ENCODE measurements around the gene RNF34. TPM values are rescaled to one million over a fixed set of nuclear protein-coding genes. Genes with fewer than 3 reads are reported as not detected.

Gene RNF34
- total RNA-seq, 2 experiments from 2014 or later, result 60.6 to 63.1 TPM

GRCh38 chr12:121400332-121401139 lies 618 bp downstream of the RNF34 start:
- peaks cover 26% of the 10 kb centered on the region for H3K36me3 Mint-ChIP-seq (ENCODE audit: low read depth)

DNA sequence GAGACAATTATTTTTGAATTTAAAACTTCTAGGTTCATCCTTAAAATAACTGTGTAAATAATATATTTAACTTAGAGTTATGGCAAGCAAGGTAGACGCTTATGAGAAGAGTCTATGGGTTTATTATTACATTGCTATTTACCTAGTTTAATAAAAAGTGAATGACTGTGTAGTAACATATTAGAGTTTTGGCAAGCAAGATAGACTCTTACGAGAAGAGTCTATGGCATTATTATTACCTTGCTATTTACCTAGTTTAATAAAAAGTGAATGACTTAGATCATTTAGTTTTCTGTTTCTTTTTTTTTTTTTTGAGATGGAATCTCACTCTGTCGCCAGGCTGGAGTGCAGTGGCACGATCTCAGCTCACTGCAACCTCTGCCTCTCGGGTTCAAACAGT lies 3.8 kb downstream of the RNF34 start:
- DNase-seq (no peak), ATAC-seq (ENCODE audit: poor library complexity) (no peak)
- H3K4me3 ChIP-seq (ENCODE audit: low read length), result no peak overlapping the region
- Mint-ChIP-seq H3K27me3 (no peaks in the 10 kb centered on the region), H3K4me1 (ENCODE audit: low read depth) (peaks cover 59% of the 10 kb centered on the region), H3K36me3 (ENCODE audit: low read depth) (peaks cover 50% of the 10 kb centered on the region), H3K4me3 (no peak overlapping the region), H3K27ac (no peak overlapping the region), H3K9me3 (no peaks in the 10 kb centered on the region)
- intact Hi-C loops (cut with DNase I, micrococcal nuclease), result no loop called here
- ChIA-PET CTCF (interaction anchor here (0.7 to 1.4 kb wide), 2 partner anchors 12 to 15 kb away, joined by 3 read pairs; no protein-coding TSS in a partner anchor), POLR2A (interaction anchor here (0.6 kb wide), 1 partner anchor 136 kb away, joined by 3 read pairs; no protein-coding TSS in a partner anchor)
- no peaks in the 10 kb centered on the region for H3K9me3 ChIP-seq (ENCODE audit: control insufficient read depth in 1 of 2, insufficient read depth in 1 of 2, low read length in 2 of 2)
- no peak overlapping the region for H3K27ac ChIP-seq (ENCODE audit: low read depth in 1 of 2, low read length in 2 of 2)
- no peaks in the 10 kb centered on the region for H3K27me3 ChIP-seq (ENCODE audit: control insufficient read depth in 1 of 2, insufficient read depth in 2 of 2, low read length in 2 of 2)
- peaks cover 22% of the 10 kb centered on the region for H3K4me1 ChIP-seq (ENCODE audit: insufficient read depth, low read length)
- TF ChIP-seq, protein P1, sequence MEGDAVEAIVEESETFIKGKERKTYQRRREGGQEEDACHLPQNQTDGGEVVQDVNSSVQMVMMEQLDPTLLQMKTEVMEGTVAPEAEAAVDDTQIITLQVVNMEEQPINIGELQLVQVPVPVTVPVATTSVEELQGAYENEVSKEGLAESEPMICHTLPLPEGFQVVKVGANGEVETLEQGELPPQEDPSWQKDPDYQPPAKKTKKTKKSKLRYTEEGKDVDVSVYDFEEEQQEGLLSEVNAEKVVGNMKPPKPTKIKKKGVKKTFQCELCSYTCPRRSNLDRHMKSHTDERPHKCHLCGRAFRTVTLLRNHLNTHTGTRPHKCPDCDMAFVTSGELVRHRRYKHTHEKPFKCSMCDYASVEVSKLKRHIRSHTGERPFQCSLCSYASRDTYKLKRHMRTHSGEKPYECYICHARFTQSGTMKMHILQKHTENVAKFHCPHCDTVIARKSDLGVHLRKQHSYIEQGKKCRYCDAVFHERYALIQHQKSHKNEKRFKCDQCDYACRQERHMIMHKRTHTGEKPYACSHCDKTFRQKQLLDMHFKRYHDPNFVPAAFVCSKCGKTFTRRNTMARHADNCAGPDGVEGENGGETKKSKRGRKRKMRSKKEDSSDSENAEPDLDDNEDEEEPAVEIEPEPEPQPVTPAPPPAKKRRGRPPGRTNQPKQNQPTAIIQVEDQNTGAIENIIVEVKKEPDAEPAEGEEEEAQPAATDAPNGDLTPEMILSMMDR (IDR thresholded peaks at IDR 0.05), result no peak
- H3K36me3 ChIP-seq (ENCODE audit: insufficient read depth, low read length), result peaks cover 38% of the 10 kb centered on the region

More at GRCh38 chr12:121400332-121401139, 618 bp downstream of the RNF34 start:
- peak; percentile 33 to 79 (median 48) for DNase-seq
- peak overlapping the region; percentile 93 for H3K27ac Mint-ChIP-seq
- POLR2A ChIA-PET, result interaction anchor here (0.6 to 4.2 kb wide), 34 partner anchors 9 to 1833 kb away, joined by 3 to 52 read pairs (median 4); partner anchors contain the start of genes ANAPC5, CAMKK2, KNTC1 and MLEC
- intact Hi-C loops (cut with DNase I, micrococcal nuclease), result loop anchor here (1.0 kb wide), 2 partner anchors 48 to 67 kb away; partner anchors contain the start of gene ANAPC5 (in 2 of the 2)
- ATAC-seq (ENCODE audit: poor library complexity), result peak; percentile 59
- H3K4me1 ChIP-seq (ENCODE audit: insufficient read depth, low read length), result peaks cover 25% of the 10 kb centered on the region
- peak overlapping the region; percentile 91 to 93 for H3K27ac ChIP-seq (ENCODE audit: low read depth in 1 of 2, low read length in 2 of 2)
- peak overlapping the region; percentile 83 for H3K4me3 Mint-ChIP-seq
- H3K9me3 ChIP-seq (ENCODE audit: control insufficient read depth in 1 of 2, insufficient read depth in 1 of 2, low read length in 2 of 2), result no peaks in the 10 kb centered on the region
- TF ChIP-seq, protein P1 (IDR thresholded peaks at IDR 0.05), result no peak
- H3K4me3 ChIP-seq (ENCODE audit: low read length), result peak overlapping the region; percentile 91
- CTCF ChIA-PET, result interaction anchor here (1.0 to 1.9 kb wide), 6 partner anchors 11 to 394 kb away, joined by 3 to 6 read pairs (median 4); partner anchors contain the start of gene ANAPC5
- H3K36me3 ChIP-seq (ENCODE audit: insufficient read depth, low read length), result peaks cover 13% of the 10 kb centered on the region
- no peaks in the 10 kb centered on the region for H3K9me3 Mint-ChIP-seq
- H3K27me3 ChIP-seq (ENCODE audit: control insufficient read depth in 1 of 2, insufficient read depth in 2 of 2, low read length in 2 of 2), result no peaks in the 10 kb centered on the region
- peaks cover 52% of the 10 kb centered on the region for H3K4me1 Mint-ChIP-seq (ENCODE audit: low read depth)
- H3K27me3 Mint-ChIP-seq, result no peaks in the 10 kb centered on the region

- Mint-ChIP-seq H3K36me3 (ENCODE audit: low read depth) (peaks cover 55% of the 10 kb centered on the region), H3K4me1 (ENCODE audit: low read depth) (peaks cover 50% of the 10 kb centered on the region), H3K27me3 (no peaks in the 10 kb centered on the region), H3K4me3 (no peak overlapping the region), H3K27ac (no peak overlapping the region), H3K9me3 (no peaks in the 10 kb centered on the region)
- ATAC-seq (ENCODE audit: poor library complexity), result no peak
- intact Hi-C loops (cut with DNase I, micrococcal nuclease), result no loop called here
- TF ChIP-seq, protein P1 (IDR thresholded peaks at IDR 0.05), result no peak
- POLR2A ChIA-PET, result interaction anchor here (0.8 kb wide), 1 partner anchor 1816 kb away, joined by 4 read pairs; no protein-coding TSS in a partner anchor
- CTCF ChIA-PET, result interaction anchor here (1.4 kb wide), 1 partner anchor 11 kb away, joined by 3 read pairs; no protein-coding TSS in a partner anchor
- H3K4me1 ChIP-seq (ENCODE audit: insufficient read depth, low read length), result peaks cover 13% of the 10 kb centered on the region
- peaks cover 48% of the 10 kb centered on the region for H3K36me3 ChIP-seq (ENCODE audit: insufficient read depth, low read length)
- peak in 2 of 14 experiments; percentile 19 to 41 for DNase-seq
- no peak overlapping the region for H3K4me3 ChIP-seq (ENCODE audit: low read length)
- H3K9me3 ChIP-seq (ENCODE audit: control insufficient read depth in 1 of 2, insufficient read depth in 1 of 2, low read length in 2 of 2), result no peaks in the 10 kb centered on the region
- H3K27me3 ChIP-seq (ENCODE audit: control insufficient read depth in 1 of 2, insufficient read depth in 2 of 2, low read length in 2 of 2), result no peaks in the 10 kb centered on the region
- H3K27ac ChIP-seq (ENCODE audit: low read depth in 1 of 2, low read length in 2 of 2), result no peak overlapping the region
Measured at GRCh38 chr12:121404734-121405133, 4.8 kb downstream of the RNF34 start.

Measured in CD4-positive, alpha-beta T cell (primary cell).